WTC11 (cell line): ENCODE data around the gene TIMM44.

Experiments used
- CTCF ChIP-seq: fragments of 200-600 bp; IDR thresholded peaks from 2 replicates; pipeline ENCODE4 v1.8.0; 2022; ENCODE audit warnings: antibody characterized with exemption
- IRF2 ChIP-seq: sonication (generic); formaldehyde crosslinking; IDR thresholded peaks from 2 replicates; pipeline ENCODE4 v1.8.0; 2022; ENCODE audit warnings: low read depth, missing genetic modification reagents, borderline replicate concordance
- TCF7 ChIP-seq: sonication (generic); formaldehyde crosslinking; IDR thresholded peaks from 2 replicates; pipeline ENCODE4 v1.8.0; 2022; ENCODE audit warnings: mild to moderate bottlenecking, low read depth, missing genetic modification reagents, moderate library complexity
- TP53 ChIP-seq: sonication (generic); formaldehyde crosslinking; IDR thresholded peaks from 2 replicates; pipeline ENCODE4 v1.8.1; 2023; ENCODE audit warnings: mild to moderate bottlenecking, missing genetic modification reagents
- ZNF281 ChIP-seq: sonication (generic); formaldehyde crosslinking; IDR thresholded peaks from 2 replicates; pipeline ENCODE4 v1.8.0; 2023; ENCODE audit warnings: mild to moderate bottlenecking, missing genetic modification reagents

GRCh38 chr19:7905268-7905667, 38.2 kb downstream of the TIMM44 start:
- TF ChIP-seq CTCF = no peak
- TF ChIP-seq TCF7 (CRISPR knock-in tag) = no peak
- TF ChIP-seq IRF2 (CRISPR knock-in tag) = no peak
- no peak for TF ChIP-seq ZNF281 (CRISPR knock-in tag)
- no peak for TF ChIP-seq TP53 (CRISPR knock-in tag)
